HG02870 (cell line): ENCODE data around the gene AP3S2.
"Not testable (repeated sequence)": the region's sequence is repeated elsewhere in the genome, so short reads cannot be mapped to it uniquely, and the experiment has no call there.

Source experiments
- ATAC-seq: cut with Tn5 transposase; IDR thresholded peaks from one replicate; pipeline ENCODE4 v1.9.1; 2021; ENCODE audit warnings: mild to moderate bottlenecking, moderate library complexity; ENCODE audit not compliant: unreplicated experiment

Gene AP3S2

GRCh38 chr15:89893696-89894447 is at the start of gene AP3S2:
Gene AP3S2 (minus strand): TSS chr15:89893994. CDS start chr15:89893949, 45 bp downstream.
- ATAC-seq = peak; percentile 90

- no peak for ATAC-seq
These were observed 46.1 kb upstream of the AP3S2 start for GRCh38 chr15:89939910-89940309.

GRCh38 chr15:89939377-89939776 is 45.6 kb upstream of the AP3S2 start:
- not testable (repeated sequence) for ATAC-seq

- no peak for ATAC-seq
These were observed 43.9 kb upstream of the AP3S2 start for GRCh38 chr15:89937365-89938350.

GRCh38 chr15:89936786-89937265 is 43.0 kb upstream of the AP3S2 start:
- no peak for ATAC-seq

- ATAC-seq = no peak
These were observed 42.4 kb upstream of the AP3S2 start for GRCh38 chr15:89936051-89936785.

GRCh38 chr15:89932880-89933279 is 39.1 kb upstream of the AP3S2 start:
- no peak for ATAC-seq

GRCh38 chr15:89928421-89928820 is 34.6 kb upstream of the AP3S2 start:
- ATAC-seq = no peak

- no peak for ATAC-seq
These were observed 32.4 kb upstream of the AP3S2 start for GRCh38 chr15:89926158-89926557.

- no peak for ATAC-seq
These were observed 23.8 kb upstream of the AP3S2 start for GRCh38 chr15:89917442-89918101.

- ATAC-seq = no peak
These were observed 22.9 kb upstream of the AP3S2 start for GRCh38 chr15:89916660-89917059.

- no peak for ATAC-seq
These were observed 19.0 kb upstream of the AP3S2 start, which contains the start of gene ARPIN for GRCh38 chr15:89912674-89913396. Gene ARPIN (minus strand): TSS chr15:89912952. CDS start chr15:89912835, 117 bp downstream.

GRCh38 chr15:89912145-89912673 is 18.4 kb upstream of the AP3S2 start:
- no peak for ATAC-seq

- ATAC-seq = no peak
These were observed 17.3 kb upstream of the AP3S2 start for GRCh38 chr15:89910891-89911626.

GRCh38 chr15:89909611-89910010 is 15.8 kb upstream of the AP3S2 start:
- ATAC-seq = no peak

GRCh38 chr15:89908226-89908625 is 14.4 kb upstream of the AP3S2 start:
- no peak for ATAC-seq

GRCh38 chr15:89907289-89907688 is 13.5 kb upstream of the AP3S2 start:
- no peak for ATAC-seq

- ATAC-seq = no peak
These were observed 12.1 kb upstream of the AP3S2 start for GRCh38 chr15:89905846-89906378.
